NCI-H2227 (cell line): ENCODE data around the gene BYSL.

ENCODE experiments used
- DNase-seq: peaks from one replicate; lab custom pipeline; 2025; ENCODE audit not compliant: unreplicated experiment; lab: John Stamatoyannopoulos, UW

Gene BYSL

DNA sequence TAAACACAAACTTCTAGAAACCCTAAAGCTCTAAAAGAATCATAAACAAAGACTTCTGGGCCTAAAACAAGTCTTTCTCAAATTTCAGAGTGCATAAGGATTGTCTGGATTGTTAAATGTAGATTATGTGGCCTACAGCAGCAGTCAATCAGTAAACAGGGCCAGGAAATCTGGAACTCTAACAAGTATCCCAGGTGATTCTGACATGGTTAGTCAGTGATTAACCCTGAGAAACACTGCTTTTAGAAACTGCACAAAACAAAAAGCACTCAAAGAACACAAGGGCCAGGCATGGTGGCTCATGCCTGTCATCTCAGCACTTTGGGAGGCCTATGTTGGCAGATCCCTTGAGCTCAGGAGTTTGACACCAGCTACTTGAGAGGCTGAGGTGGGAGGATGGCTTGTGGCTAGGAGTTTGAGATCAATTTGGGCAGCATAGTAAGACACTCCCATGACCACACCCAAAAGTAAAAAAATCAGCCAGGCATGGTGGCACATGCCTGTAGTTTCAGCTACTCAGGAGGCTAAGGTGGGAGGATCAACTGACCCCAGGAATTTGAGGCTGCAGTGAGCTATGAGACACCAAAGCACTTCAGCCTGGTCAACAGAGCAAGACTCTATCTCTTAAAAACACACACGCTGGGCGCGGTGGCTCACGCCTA lies 6.3 kb upstream of the BYSL start:
- no peak for DNase-seq

DNA sequence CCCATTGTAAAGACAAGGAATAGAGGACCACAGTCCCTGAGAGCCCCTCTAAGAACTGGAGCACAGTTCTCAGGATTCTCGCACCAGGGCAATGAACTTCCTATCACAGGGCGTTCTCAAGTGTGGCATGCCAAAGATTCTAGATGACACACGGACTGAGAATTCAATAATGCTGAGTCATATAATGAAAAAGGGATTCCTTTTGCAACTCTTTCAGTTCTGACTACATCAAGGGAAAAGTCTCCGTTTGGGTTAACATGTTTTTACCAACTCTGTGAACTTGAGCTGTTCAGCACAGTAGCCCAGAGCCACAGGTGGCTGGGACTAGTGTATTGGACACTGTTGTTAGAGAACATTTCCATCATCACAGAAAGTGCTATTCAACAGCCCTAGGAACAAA lies 3.8 kb upstream of the BYSL start:
- DNase-seq: no peak

DNA sequence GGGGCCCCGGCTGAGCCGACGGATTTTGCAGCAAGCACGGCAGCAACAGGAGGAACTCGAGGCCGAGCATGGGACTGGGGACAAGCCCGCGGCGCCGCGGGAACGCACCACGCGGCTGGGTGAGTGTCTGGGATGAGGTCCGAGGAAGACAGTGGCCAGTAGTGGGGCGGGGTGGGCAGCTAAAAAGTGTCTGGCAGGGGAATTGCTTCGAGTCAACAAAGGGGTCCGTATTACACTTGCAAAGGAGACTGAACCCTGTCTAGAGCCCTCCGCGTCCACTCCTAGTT lies 356 bp downstream of the BYSL start:
- DNase-seq: no peak

DNA sequence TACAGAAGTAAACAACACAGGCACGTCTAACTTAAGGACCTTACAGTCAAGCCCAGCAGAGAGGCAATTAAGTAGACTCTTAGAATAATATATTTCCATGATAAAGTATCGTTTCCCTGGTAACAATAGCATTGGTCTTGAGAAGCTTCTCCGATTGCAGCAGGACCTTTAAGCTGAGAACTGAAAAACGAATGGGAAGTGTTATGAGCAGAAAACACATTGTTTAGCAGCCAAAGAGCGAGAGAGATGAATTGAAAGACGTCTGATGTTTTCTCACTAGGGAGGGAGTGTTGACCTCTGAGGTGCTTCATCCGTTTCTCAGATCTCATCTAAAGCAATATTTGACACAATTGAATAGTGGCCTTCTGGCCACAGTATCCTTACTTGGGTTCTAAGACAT lies 855 bp downstream of the BYSL start:
- DNase-seq: no peak

DNA sequence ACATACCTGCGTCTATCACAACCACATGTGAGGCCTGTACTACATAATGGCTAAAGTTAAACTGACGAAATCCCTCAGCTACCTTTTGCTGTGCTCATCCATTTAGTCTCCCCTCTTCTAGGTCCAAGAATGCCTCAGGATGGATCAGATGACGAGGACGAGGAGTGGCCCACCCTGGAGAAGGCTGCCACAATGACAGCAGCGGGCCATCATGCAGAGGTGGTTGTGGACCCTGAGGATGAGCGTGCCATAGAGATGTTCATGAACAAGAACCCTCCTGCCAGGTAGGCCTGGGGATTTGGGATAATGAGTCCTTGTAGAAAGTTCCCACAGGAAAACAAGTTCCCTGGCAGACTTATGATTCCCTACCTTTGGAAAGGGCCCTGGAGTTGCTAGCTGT lies 6.0 kb downstream of the BYSL start:
- DNase-seq: no peak

DNA sequence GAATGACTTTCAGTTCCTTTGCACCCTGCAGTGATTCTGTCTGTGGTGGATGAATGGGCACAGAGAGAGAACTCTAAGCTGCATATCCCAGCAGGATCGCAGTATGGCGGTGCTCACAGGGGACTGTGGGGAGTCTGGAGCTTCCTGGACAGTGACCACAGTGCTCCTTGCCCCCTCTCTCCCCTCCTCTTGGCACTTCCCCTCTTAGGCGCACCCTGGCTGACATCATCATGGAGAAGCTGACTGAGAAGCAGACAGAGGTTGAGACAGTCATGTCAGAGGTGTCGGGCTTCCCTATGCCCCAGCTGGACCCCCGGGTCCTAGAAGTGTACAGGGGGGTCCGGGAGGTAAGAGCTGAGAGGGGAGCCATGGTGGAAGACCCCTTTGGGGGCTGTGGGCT lies 8.6 kb downstream of the BYSL start:
- no peak for DNase-seq

DNA sequence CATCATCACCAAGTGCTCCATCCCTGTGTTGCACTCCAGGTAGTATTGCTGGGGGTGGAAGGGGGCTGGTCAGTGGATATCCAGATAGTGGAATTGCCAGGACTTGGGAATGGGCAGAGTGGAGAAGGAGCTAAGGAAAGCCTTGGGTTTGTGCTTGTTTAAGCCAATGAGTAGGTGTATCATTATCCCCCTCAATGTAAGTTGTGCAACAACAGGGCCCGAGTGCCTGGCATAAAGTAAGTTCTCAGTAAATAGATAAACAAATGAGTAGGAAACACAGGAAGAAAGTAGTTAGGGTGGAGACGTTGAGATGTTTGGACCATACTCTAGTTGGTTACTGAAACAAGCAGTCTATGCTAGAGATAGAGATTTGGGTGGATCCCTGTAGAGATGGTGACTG lies 10.5 kb downstream of the BYSL start:
- no peak for DNase-seq

DNA sequence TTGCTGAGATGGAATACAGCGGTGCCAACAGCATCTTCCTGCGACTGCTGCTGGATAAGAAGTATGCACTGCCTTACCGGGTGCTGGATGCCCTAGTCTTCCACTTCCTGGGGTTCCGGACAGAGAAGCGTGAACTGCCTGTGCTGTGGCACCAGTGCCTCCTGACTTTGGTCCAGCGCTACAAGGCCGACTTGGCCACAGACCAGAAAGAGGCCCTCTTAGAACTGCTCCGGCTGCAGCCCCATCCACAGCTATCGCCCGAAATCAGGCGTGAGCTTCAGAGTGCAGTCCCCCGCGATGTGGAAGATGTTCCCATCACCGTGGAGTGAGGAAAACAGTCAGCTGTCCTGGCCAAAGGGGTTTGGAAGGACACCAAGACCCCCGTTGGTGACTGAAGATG lies 11.1 kb downstream of the BYSL start:
- no peak for DNase-seq

DNA sequence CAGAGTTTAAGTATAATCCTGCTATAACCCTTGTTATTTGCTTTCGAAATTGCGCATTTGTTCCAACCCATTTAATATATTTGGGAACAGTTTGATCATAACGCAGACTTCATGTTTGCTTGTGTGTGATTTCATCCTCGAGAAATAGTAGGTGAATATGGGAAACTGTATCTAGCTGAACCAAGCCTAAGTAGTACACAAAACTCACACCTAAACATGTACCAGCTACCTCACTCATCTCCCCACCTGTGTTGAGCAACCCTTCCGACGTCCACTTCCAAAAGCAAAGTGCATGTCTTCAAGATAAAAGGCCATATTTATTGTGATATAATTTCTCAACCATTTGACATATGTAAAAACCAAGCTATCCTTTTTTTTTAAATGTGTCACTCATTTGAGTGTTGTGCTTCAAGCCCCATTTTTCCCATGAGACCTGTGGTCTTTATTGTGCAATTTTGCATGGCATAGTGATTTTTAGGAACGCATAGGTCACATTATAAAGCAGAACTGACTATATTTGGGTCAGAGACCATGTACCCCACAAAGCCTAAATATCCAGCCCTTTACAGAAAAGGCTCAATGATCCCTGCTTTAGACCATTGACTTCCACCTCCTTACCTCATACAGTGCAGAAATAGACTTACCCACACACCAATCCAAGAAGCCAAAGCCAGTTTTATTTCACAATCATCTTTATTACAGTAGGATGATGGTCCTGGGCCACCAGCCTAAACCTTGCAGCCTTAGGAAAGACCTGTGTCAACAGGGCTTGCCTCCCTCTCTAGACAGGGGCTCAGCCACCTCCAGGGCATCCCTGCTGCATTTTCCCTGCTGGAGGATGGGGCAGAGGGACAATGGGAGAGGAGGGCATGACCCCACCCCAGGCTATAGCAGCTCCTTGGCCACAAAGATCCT lies 13.2 kb downstream of the BYSL start:
- DNase-seq: no peak

DNA sequence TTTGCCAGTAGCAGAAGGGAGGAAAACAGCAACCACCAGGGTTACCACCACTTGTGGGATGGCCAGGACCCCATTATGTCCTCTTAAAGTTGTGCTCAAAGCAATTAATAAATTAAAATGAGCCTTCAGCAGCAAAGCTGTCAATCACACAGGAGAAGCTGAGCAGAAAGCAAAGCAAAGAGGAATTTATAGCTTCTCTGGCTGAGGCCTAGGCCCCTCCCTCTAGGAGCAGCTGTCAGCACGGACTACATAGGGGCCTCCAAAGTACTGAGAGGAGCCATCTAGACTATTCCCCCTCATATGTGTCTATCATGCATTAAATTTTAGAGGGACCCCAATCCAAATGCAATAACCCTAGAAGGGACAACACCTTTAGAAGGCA lies 13.9 kb downstream of the BYSL start:
- no peak for DNase-seq

DNA sequence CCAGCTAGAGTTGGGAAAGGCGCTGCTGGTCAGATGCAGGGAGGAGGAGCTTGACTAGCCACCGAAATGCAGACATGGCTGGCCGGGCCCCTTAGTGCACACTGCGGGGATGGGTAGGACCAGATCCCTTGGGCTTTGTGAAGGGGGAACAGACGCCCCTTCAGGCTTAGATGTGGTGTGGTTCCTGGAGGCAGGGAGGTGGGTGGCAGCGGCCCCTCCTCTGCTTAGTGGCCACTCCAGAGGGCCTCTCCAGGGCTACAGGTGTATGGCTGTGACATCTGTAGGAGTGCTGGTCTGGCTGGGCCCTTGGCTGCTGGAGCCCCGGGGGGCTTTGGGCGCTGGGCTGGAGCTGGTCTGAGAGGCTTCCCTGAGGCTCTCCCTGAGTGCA lies 14.4 kb downstream of the BYSL start:
- DNase-seq: no peak

DNA sequence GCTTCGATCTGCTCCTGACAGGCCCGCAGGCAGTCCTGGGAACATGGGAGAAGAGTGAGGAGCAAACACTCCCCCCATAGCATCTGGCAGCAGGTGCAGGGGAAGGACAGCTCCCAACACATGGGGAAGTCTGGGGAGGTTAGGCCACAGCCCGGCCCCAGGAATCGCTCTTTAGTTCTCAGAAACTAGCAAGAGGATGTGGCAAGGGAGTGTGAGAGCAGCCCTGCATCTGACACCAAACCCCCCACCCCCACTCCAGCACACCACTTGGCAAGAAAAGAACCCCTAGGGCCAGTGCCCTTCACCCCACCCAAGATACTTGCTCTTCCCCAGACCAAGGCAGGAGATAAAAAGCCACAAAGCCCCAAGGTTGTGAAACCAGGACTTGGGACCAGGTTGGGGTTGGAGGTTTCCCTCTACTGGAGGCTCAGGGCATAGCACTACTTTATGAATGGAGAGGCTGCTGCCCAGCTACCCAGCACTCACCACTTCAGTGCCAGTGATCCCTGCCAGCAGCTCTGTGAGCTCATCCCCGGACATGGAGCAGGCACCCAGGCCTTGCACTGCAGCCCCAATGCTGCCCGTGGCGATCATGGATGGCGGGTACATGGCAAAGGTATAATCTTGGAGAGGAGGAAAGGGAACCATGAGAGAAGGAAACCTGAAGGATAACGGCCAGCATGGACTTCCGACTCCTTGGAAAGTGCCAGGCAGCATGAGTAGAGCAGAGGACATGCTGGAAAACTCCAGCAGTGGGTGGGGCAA lies 15.0 kb downstream of the BYSL start:
- peak; percentile 54 for DNase-seq

DNA sequence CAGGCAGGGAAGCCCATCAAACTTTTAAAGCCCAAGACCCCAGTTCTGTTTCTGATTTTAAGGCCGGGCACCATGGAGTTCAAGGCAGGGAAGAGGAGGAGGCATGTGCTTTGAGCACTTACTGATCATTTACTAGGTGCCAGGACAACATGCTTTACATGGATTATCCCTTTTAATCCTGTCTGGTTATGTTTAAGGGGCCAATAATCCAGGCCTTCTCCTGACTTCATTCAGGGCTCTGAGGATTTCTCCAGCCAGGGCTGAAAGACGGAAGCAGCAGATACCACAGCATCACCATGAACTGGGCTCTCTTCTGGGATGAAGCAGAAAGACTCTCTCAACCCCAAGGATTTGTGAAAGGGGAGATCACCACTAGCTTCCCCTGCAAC lies 16.2 kb downstream of the BYSL start:
- DNase-seq: no peak

DNA sequence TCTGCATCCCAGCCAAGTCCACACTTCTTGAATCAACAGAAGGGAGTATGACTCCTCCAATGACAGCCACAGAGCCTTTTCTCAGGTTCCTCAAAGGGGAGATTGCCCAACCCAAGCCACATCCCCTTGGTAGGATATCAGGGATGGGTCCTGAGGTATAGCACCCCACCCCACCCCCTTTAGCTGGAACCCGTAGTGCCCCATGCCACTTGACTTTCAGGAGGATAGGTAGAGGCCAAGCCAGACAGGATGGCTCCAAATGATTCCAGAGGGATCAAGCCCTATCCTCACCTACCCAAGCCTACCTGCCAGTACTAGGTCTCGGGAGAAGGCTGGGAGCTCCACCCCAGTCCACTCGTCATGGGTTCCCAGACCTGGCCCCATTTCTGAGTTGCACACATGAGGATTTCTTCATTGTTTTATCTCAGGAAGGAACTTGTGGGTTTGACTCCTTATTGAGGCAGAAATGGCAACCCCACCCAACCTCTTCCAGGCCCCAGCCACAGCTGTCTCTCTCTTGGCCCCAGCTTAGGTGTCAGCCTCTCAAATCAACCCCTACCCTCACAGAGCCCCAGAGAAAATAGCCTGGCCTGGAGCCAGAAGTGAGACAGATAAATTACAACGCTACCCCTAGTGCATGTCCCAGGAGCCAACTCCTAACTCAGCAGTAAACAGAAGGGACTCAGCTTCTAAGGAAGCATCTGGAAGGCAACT lies 16.7 kb downstream of the BYSL start:
- DNase-seq: no peak

DNA sequence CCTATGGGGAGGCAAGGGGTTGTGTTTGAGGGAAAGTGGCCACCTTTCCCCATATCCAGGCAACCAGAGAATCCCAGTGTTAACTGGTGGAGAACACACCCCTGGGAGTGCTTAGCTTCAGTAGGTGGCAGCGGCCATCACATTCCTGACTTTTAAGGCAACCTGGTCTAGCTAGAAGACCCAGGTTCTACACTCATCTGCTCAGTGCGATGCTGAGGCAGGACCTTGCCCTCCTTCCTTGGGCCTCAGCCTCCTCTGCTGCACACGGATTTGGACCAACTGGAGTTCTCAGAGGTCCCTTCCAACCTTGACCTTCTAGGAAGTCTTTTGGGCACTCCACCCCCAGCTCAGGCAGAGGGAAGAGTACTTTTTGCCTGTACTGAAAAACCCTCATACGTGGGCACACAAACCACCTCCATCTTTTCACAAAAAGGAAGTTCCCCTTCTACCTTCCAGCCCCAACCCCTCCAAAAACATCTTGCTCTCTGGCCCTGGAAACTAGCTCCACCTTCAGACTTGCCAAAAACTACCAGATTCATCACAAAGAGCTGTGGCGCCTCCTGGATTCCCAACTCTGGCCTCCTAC lies 17.4 kb downstream of the BYSL start:
- no peak for DNase-seq

DNA sequence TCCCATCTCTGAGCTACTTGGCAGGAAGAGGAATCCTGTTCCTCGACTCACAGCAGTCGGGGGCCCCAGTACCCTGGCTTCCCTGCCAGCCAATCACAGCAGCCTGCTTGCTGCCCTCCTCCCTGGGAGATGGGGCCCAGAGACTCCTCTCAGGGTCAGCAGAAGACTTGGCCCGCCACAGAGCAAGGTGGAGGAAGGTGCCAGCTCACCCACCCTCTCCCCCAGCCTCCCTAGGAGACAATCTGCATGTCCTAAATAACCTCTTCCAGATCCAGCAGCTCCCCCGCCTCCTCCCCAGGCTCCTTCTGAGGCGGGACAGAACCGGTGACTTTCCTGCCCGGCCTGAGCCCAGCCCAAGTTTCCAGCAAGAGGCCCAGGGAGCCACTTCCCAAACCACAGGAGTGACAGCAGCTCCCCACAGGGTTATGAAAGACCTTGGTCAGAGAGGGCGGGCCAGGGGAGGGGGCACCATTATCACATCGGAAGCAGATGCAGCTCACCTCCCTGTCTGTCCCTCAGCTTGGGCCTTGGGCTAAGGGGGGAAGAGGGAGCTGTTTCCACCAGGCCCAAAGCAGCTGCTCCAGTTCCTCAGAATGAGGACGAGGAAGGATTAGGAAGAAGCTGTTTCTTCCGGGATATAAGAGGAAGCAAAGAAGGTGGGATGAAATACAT lies 18.0 kb downstream of the BYSL start:
- no peak for DNase-seq

DNA sequence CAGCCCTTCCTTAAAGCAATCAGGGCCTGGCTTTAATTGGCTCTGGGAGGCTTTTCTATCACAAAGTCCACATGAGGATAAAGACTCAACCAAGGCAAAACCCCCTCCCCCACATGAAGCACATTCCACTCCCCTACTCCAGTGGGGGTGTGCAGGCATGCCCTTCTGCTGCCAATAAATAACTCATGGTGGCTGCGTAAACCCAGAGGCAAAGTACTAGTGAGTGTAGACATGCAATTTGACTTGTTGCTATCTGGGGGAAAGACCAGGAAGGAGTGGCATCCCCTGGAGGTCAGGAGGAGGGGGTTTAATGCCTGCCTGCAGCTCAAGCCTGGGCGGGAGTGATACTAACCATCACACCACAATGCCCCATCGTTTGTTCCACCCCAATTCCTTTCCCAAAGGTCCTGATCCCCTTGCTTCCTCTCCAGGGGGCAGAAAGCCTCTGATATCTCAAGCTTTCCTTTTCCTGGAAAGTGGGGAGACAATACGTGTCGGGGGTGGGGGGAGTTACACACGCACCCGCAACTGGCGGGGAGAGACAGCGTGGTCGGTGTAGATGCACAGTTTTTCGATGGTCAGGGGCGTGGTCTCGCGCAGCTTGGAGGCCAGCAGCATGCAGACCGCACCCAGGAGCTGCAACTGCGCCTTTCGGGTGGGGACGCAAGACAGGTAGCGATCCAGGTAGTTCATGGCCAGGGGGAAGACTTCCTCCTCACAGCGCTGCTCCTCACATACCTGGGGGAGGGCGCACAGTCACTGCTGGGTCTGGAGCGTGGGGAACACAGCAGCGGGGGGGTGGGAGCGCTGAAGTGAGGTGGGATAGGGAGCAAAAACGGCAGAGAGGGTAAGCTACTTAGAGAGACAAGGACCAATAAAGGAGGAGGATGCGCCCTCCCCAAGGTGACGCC lies 18.8 kb downstream of the BYSL start:
- peak; percentile 11 for DNase-seq

DNA sequence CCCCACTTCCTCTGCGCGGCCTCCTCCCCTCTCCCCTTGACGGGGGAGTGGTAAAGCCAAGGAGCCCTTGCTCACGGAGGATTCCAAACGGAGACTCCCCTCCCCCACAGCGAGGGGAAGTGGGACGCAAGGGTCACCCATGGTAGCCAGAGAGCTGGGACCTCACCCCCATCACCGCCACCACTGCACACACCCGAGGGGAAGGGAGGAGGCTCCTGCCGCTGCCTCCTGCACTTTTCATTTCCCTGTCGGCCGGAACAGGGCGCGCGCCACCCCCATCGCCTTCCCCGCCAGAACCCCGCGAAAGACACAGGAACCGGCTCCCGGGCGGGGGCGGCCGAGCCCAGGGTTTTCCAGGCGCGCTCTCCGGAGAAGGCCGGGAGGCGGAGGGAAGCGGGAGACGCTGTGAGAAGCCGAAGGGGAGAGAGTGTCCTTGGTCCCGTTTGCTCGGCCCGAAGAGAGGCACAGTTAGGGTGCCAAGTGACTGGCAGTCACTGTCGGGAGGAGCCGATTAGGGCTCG lies 19.5 kb downstream of the BYSL start:
- DNase-seq: peak; percentile 37

DNA sequence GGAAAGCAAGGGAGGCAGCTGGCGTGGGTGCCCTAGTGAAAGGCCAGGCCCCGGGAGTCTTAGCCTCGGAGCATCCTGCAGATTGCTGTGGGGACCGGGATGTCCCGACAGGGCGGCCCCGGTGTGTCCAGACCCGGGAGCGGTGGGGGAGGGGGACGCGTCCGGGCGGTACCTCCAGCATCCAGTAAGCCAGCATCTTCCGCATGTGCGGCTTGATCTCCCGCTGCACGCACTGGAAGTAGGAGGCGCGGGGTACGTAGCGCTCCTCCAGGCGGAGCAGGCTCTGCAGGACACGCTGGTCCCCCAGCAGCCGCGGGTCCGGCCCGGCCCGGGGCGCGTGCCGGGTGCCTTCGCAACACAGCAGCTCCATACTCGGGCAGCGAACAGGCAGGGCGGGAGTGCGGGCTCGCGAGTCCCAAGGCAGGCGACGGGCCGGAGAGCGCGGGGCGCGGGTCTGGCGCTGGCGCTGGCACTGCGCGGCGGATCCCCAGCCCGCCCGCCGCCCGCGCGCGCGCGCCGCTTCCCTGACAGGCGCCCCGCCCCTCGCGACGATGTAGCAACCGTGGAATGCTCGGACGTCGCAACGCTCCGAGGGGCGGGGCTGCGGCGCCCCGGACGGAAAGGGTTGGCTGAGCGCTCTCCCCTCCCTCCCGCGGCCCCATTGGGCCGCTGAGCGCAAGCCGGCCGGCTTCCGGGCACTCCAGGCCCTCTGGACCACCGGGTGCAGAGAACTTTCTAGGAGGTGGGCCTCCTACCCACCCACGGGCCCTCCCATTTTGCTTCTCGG lies 20.2 kb downstream of the BYSL start, which contains the start of gene CCND3:
TSS of gene CCND3 (minus strand) at position 529 of the 787 bp plus-strand sequence. CDS start at position 370, 159 bp downstream.
- peak; percentile 92 for DNase-seq
